KG1 (cell line): ENCODE measurements around the gene IGF1R.

ENCODE experiments used
- DNase-seq: peaks from one replicate; lab custom pipeline; 2025; lab: John Stamatoyannopoulos, UW

The IGF1R gene

GRCh38 chr15:98887976-98888375 is 239.6 kb downstream of the IGF1R start:
- no peak for DNase-seq

GRCh38 chr15:98888820-98889479 is 240.6 kb downstream of the IGF1R start:
- no peak for DNase-seq

- no peak for DNase-seq
These were observed 241.8 kb downstream of the IGF1R start for GRCh38 chr15:98889930-98890695.

GRCh38 chr15:98891301-98891700 is 243.0 kb downstream of the IGF1R start:
- no peak for DNase-seq

- DNase-seq = no peak
These were observed 245.1 kb downstream of the IGF1R start for GRCh38 chr15:98893401-98893800.

- no peak for DNase-seq
These were observed 246.0 kb downstream of the IGF1R start for GRCh38 chr15:98894312-98894711.

- DNase-seq = no peak
These were observed 247.8 kb downstream of the IGF1R start for GRCh38 chr15:98896002-98896721.

- DNase-seq = no peak
These were observed 248.7 kb downstream of the IGF1R start for GRCh38 chr15:98896802-98897732.

- no peak for DNase-seq
These were observed 249.8 kb downstream of the IGF1R start for GRCh38 chr15:98898122-98898521.

- no peak for DNase-seq
These were observed 251.1 kb downstream of the IGF1R start for GRCh38 chr15:98899272-98900021.

- no peak for DNase-seq
These were observed 252.0 kb downstream of the IGF1R start for GRCh38 chr15:98900356-98900755.

GRCh38 chr15:98901434-98902072 is 253.2 kb downstream of the IGF1R start:
- DNase-seq = no peak

- no peak for DNase-seq
These were observed 254.6 kb downstream of the IGF1R start for GRCh38 chr15:98902931-98903330.

GRCh38 chr15:98903377-98904018 is 255.2 kb downstream of the IGF1R start:
- no peak for DNase-seq

GRCh38 chr15:98904544-98904943 is 256.2 kb downstream of the IGF1R start:
- DNase-seq = no peak

- no peak for DNase-seq
These were observed 257.8 kb downstream of the IGF1R start for GRCh38 chr15:98905963-98906711.

GRCh38 chr15:98906712-98907083 is 258.4 kb downstream of the IGF1R start:
- DNase-seq = no peak

- DNase-seq = no peak
These were observed 259.7 kb downstream of the IGF1R start for GRCh38 chr15:98907927-98908471.
